ENCODE results near the gene CYB5R3. TPM values are rescaled to one million over a fixed set of nuclear protein-coding genes. Genes with fewer than 3 reads are reported as not detected.
"Not testable (repeated sequence)": the region's sequence is repeated elsewhere in the genome, so short reads cannot be mapped to it uniquely, and the experiment has no call there.

The CYB5R3 gene
- total RNA-seq, 1 donor from 2014 or later, result 77.3 TPM

DNA sequence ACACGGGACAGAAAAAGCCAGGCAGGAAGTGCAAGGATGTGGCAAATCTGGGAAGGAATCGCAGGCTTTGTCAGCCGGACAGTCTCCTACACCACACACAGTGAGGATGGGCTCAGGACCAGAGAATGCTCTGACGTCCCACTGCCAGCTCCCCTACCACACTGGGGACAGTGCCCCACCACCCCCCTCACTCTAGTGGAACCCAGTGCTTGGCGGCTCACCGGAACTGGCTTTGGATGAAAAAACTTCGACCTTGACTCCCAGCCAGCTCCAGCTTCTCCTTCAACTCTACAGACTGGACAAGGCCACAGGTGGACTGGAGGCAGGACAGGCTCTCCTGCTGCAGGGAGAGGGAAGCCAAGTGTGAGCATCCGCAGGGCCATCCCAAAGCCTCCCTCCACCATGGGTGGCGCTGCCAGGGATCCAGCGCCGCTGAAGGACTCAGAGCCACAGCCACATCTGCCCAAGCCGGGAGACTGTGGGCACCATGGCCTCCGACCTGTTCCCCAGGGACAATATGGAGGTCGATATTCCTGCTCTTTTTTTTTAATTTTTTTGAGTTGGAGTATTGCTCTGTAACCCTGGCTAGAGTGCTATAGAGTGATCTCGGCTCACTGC lies 71.5 kb downstream of the CYB5R3 start:
- Mint-ChIP-seq H3K36me3 (ENCODE audit: insufficient read depth) (no peaks in the 10 kb centered on the region), H3K27ac (no peak overlapping the region), H3K4me1 (ENCODE audit: low read depth) (peaks cover 7% of the 10 kb centered on the region), H3K27me3 (no peaks in the 10 kb centered on the region), H3K4me3 (ENCODE audit: low read depth) (no peak overlapping the region), H3K9me3 (ENCODE audit: low read depth) (no peaks in the 10 kb centered on the region)
- no peak for DNase-seq (ENCODE audit: low spot score, unreplicated experiment)
- TF ChIP-seq, protein P1, sequence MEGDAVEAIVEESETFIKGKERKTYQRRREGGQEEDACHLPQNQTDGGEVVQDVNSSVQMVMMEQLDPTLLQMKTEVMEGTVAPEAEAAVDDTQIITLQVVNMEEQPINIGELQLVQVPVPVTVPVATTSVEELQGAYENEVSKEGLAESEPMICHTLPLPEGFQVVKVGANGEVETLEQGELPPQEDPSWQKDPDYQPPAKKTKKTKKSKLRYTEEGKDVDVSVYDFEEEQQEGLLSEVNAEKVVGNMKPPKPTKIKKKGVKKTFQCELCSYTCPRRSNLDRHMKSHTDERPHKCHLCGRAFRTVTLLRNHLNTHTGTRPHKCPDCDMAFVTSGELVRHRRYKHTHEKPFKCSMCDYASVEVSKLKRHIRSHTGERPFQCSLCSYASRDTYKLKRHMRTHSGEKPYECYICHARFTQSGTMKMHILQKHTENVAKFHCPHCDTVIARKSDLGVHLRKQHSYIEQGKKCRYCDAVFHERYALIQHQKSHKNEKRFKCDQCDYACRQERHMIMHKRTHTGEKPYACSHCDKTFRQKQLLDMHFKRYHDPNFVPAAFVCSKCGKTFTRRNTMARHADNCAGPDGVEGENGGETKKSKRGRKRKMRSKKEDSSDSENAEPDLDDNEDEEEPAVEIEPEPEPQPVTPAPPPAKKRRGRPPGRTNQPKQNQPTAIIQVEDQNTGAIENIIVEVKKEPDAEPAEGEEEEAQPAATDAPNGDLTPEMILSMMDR (IDR thresholded peaks at IDR 0.05; ENCODE audit: unreplicated experiment), result no peak

DNA sequence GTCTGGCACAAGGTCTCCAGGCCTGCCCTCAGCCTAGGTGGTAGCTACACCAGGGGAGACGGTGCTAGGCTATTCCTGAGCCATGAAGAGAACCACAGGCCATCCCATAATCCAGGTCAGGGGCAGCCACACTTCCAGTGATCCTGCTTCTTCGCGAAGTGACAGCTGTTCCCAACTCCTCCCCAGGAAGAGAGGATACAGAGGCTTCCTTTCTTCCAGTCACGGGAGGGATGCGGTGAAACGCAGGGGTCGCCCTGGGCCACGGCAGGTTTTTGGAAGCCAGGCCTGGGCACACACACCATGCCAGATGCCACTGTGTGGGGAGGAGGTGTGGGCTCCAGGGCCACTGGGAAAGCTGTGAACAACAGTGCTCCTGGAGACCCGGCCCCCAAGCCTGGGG lies 72.1 kb downstream of the CYB5R3 start:
- H3K9me3 Mint-ChIP-seq (ENCODE audit: low read depth); H3K27me3 Mint-ChIP-seq; H3K4me1 Mint-ChIP-seq (ENCODE audit: low read depth); H3K36me3 Mint-ChIP-seq (ENCODE audit: insufficient read depth); H3K4me3 Mint-ChIP-seq (ENCODE audit: low read depth); DNase-seq (ENCODE audit: low spot score, unreplicated experiment); H3K27ac Mint-ChIP-seq: not testable (repeated sequence)

DNA sequence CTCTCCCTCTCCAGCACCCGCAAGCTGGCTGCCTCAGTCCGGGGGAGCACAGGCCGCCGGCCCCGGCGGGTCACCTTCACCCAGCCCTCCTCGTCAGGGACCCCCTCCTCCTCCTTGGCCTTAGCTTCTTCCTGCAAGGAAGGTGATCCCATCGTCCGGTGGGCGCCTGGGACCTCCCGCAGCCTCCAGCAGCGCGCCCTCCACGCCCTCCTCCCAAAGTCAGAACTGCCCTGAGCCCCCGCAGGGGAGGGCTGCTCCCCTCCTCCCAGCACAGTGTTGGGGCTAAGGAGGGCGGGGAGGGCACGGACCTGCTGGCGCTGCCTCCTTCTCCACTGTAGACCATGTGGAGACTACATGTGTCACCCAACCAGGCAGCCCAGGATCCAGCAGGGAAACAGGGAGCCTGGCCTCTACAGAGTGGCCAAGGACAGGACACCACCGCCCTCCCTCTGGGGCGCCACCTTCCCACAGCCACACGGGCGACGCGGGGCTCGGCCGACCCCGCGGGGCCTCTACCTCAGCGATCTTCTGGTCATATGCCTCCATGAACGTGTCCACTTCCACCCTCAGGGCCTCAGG lies 73.1 kb downstream of the CYB5R3 start:
- H3K4me3 Mint-ChIP-seq (ENCODE audit: low read depth); H3K4me1 Mint-ChIP-seq (ENCODE audit: low read depth); H3K36me3 Mint-ChIP-seq (ENCODE audit: insufficient read depth); H3K27ac Mint-ChIP-seq; H3K9me3 Mint-ChIP-seq (ENCODE audit: low read depth); DNase-seq (ENCODE audit: low spot score, unreplicated experiment); H3K27me3 Mint-ChIP-seq: not testable (repeated sequence)

DNA sequence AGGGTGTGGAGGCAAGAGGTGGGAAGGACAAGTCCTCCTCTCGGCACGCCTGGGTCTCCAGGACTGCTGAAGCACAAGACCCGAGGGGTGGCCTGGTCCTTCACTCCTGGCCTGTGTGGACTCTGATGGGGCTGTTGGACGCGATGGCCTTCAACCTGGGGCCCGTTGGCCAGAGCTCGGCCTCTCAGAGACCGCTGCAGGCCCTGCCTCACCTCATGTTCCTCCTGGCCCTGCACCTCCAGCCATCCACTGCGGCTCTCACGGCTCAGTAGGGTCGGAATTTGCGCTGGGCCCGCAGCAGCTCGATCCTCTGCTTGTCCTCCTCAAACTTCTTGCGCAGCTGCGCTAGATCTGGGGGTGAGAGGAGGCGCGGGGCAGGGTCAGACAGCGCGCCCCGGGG lies 74.7 kb downstream of the CYB5R3 start:
- not testable (repeated sequence) for H3K36me3 Mint-ChIP-seq (ENCODE audit: insufficient read depth); H3K4me1 Mint-ChIP-seq (ENCODE audit: low read depth); H3K27me3 Mint-ChIP-seq

DNA sequence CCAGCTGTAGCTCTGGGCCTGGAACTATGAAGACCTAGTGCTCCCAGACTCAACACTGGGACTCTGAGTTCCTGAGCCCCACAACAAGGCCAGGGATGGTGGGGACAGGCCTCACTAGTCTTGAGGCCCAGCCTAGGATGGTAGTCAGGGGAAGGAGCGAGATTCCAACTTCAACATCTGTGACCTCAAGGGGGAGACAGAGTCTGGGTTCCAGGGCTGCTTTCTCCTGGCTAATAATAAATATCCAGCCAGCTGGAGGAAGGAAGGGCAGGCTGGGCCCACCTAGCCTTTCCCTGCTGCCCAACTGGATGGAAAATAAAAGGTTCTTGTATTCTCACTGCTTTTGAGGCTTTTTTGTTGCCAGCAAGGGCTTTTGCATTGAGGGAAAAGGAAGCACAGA lies 75.1 kb downstream of the CYB5R3 start:
- not testable (repeated sequence) for H3K4me1 Mint-ChIP-seq (ENCODE audit: low read depth); H3K4me3 Mint-ChIP-seq (ENCODE audit: low read depth); H3K27ac Mint-ChIP-seq; DNase-seq (ENCODE audit: low spot score, unreplicated experiment); H3K36me3 Mint-ChIP-seq (ENCODE audit: insufficient read depth); H3K9me3 Mint-ChIP-seq (ENCODE audit: low read depth); H3K27me3 Mint-ChIP-seq

More for the DNA sequence above, 74.7 kb downstream of the CYB5R3 start:
- not testable (repeated sequence) for H3K9me3 Mint-ChIP-seq (ENCODE audit: low read depth); H3K27ac Mint-ChIP-seq; H3K4me3 Mint-ChIP-seq (ENCODE audit: low read depth); DNase-seq (ENCODE audit: low spot score, unreplicated experiment)

DNA sequence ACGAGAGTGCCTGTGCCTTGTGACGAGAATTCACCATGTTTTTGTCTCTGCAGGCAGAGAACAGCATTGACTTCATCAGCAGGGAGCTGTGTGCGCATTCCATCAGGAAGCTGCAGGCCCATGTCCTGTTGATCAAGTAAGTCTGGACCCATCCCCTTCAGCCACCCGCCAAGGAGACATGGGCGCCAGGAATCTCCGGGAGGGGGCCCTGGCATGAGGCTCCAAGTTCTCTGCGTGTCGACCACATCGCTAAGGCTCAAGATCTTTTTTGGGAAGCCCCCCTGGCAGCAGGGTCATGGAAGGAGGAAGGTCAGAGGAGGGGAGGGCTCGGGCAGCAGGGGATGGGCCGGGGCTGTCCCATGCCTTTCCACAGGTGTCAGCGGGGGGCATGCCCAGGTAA lies 78.1 kb downstream of the CYB5R3 start:
- H3K27me3 Mint-ChIP-seq; H3K9me3 Mint-ChIP-seq (ENCODE audit: low read depth); H3K4me3 Mint-ChIP-seq (ENCODE audit: low read depth); H3K4me1 Mint-ChIP-seq (ENCODE audit: low read depth); H3K36me3 Mint-ChIP-seq (ENCODE audit: insufficient read depth); DNase-seq (ENCODE audit: low spot score, unreplicated experiment); H3K27ac Mint-ChIP-seq: not testable (repeated sequence)

DNA sequence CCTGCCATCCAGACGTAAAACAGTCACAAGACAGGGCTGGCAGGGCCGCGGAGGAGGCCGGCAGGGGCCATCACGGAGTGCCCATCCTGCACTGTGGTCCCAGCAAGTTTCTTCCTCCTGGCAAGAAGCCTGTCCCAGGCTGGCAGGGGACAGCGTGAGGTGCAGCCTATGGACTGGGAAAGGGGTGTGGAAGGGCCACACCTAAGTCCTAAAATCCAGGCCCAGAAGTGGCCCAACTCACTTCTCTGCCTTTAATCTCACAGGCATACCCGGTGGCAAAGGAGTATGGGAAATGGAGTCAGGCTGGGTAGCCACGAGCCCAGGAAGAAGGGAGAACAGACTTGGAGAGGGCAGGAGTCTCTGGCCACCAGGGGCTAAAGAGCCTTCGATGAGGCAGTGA lies 78.6 kb downstream of the CYB5R3 start:
- H3K27me3 Mint-ChIP-seq; H3K36me3 Mint-ChIP-seq (ENCODE audit: insufficient read depth); H3K4me3 Mint-ChIP-seq (ENCODE audit: low read depth); H3K9me3 Mint-ChIP-seq (ENCODE audit: low read depth); DNase-seq (ENCODE audit: low spot score, unreplicated experiment); H3K27ac Mint-ChIP-seq; H3K4me1 Mint-ChIP-seq (ENCODE audit: low read depth): not testable (repeated sequence)

DNA sequence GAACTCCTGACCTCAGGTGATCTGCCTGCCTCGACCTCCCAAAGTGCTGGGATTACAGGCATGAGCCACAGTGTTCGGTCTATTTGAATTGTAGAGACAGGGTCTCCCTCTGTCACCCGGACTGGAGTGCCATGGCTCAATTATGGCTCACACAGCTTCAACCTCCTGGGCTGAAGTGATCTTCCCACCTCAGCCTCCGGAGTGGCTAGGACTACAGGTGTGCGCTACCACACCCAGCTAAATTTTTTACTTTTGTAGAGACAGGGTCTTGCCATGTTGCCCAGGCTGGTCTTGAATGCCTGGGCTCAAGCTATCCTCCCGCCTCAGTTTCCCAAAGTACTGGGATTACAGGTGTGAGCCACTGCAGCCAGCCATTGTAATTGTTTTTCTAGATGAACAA lies 81.2 kb downstream of the CYB5R3 start:
- not testable (repeated sequence) for H3K9me3 Mint-ChIP-seq (ENCODE audit: low read depth); H3K27me3 Mint-ChIP-seq; H3K36me3 Mint-ChIP-seq (ENCODE audit: insufficient read depth); DNase-seq (ENCODE audit: low spot score, unreplicated experiment); H3K4me1 Mint-ChIP-seq (ENCODE audit: low read depth); H3K4me3 Mint-ChIP-seq (ENCODE audit: low read depth); H3K27ac Mint-ChIP-seq

Other genes with a start within 250 kb of the CYB5R3 start
- 0.31 and 0.69 TPM in 2 replicates for gene NFAM1, start 217.0 kb downstream of the CYB5R3 start, total RNA-seq
- gene RRP7A, start 129.6 kb downstream of the CYB5R3 start, total RNA-seq, result 58.3 and 59.1 TPM in 2 replicates
- gene SERHL2, start 95.4 kb downstream of the CYB5R3 start, total RNA-seq, result 0.69 and 1.0 TPM in 2 replicates
- 77.5 and 82.4 TPM in 2 replicates for gene POLDIP3, start 34.5 kb downstream of the CYB5R3 start, total RNA-seq
- 0.40 and 0.89 TPM in 2 replicates for gene ATP5MGL, start 8.8 kb downstream of the CYB5R3 start, total RNA-seq
- gene A4GALT, start 71.5 kb upstream of the CYB5R3 start, total RNA-seq, result 0.47 and 1.1 TPM in 2 replicates
- 26.3 and 26.7 TPM in 2 replicates for gene ARFGAP3, start 207.9 kb upstream of the CYB5R3 start, total RNA-seq

Measured in progenitor cell of endocrine pancreas (in vitro differentiated cells).